Fibroblast of lung (primary cell): ENCODE results near the gene UBXN11. TPM values are rescaled to one million over a fixed set of nuclear protein-coding genes. Genes with fewer than 3 reads are reported as not detected.

Source experiments
- DNase-seq, 2 donors: peaks; one replicate each; pipeline versions ENCODE4 v3.0.0 to v3.0.0-alpha.2; 2010; ENCODE audit warnings: low read depth in 2 of 2
- H2AFZ ChIP-seq: 2 replicates; pipeline ENCODE4 v1.5.1; 2012; ENCODE audit warnings: low read length, control low read depth, inconsistent platforms
- H3K27ac ChIP-seq: 2 replicates; pipeline ENCODE4 v1.5.1; 2011; ENCODE audit warnings: low read length, control low read depth; ENCODE audit not compliant: insufficient read depth
- H3K27me3 ChIP-seq: 2 replicates; pipeline ENCODE4 v1.5.1; 2011; ENCODE audit warnings: mild to moderate bottlenecking, low read length; ENCODE audit not compliant: control insufficient read depth, insufficient read depth
- H3K36me3 ChIP-seq: 2 replicates; pipeline ENCODE4 v1.5.1; 2011; ENCODE audit warnings: low read length; ENCODE audit not compliant: control insufficient read depth, insufficient read depth
- H3K4me1 ChIP-seq: 2 replicates; pipeline ENCODE4 v1.5.1; 2011; ENCODE audit warnings: low read length; ENCODE audit not compliant: control insufficient read depth, insufficient read depth; ENCODE audit errors: extremely low read depth
- H3K4me2 ChIP-seq: 2 replicates; pipeline ENCODE4 v1.5.1; 2011; ENCODE audit warnings: low read length, control low read depth; ENCODE audit not compliant: insufficient read depth; ENCODE audit errors: extremely low read depth
- H3K4me3 ChIP-seq, 4 experiments: fragments of 200-600 bp in 1 of 4; sonication (generic) in 1 of 4; replicated peaks in 1 of 4; 2 replicates each; pipeline ENCODE4 v1.5.1; 2011 to 2016; ENCODE audit warnings: low read length in 4 of 4, low read depth in 3 of 4, mild to moderate bottlenecking in 3 of 4, control low read depth in 2 of 4, inconsistent platforms in 1 of 4, mixed read lengths in 1 of 4; ENCODE audit not compliant: insufficient read depth in 1 of 4; ENCODE audit errors: control extremely low read depth in 1 of 4
- H3K79me2 ChIP-seq: 2 replicates; pipeline ENCODE4 v1.5.1; 2012; ENCODE audit warnings: mild to moderate bottlenecking, low read length, inconsistent platforms; ENCODE audit not compliant: control insufficient read depth, insufficient read depth
- H3K9ac ChIP-seq: 2 replicates; pipeline ENCODE4 v1.5.1; 2011; ENCODE audit warnings: mild to moderate bottlenecking, low read length, control low read depth; ENCODE audit not compliant: insufficient read depth
- H3K9me3 ChIP-seq: 2 replicates; pipeline ENCODE4 v1.5.1; 2012; ENCODE audit warnings: low read depth, low read length; ENCODE audit not compliant: control insufficient read depth, insufficient read depth
- H4K20me1 ChIP-seq: 2 replicates; pipeline ENCODE4 v1.5.1; 2011; ENCODE audit warnings: low read length; ENCODE audit not compliant: control insufficient read depth, insufficient read depth; ENCODE audit errors: extremely low read depth
- EZH2 ChIP-seq: IDR thresholded peaks from 2 replicates; pipeline ENCODE4 v1.5.1; 2012; ENCODE audit warnings: low read length, control low read depth, mild to moderate bottlenecking; ENCODE audit errors: missing control alignments
- polyA plus RNA-seq, 2 donors: library from polyadenylated mRNA; depleted of rRNA in 1 of 2; stranded (reverse) in 1 of 2; unstranded in 1 of 2; fragments of >200 nt; gene quantifications; 2 replicates each; pipeline ENCODE4 v1.2.1, GENCODE V29; 2011 to 2012; ENCODE audit warnings: missing spikeins in 1 of 2
- total RNA-seq: library from RNA; depleted of rRNA; stranded (reverse); fragments of >200 nt; gene quantifications from 2 replicates; pipeline ENCODE4 v1.2.1, GENCODE V29; 2014
- TF ChIP-seq, protein P1 (sequence below), 2 donors: IDR thresholded peaks in 1 of 2; conservative IDR thresholded peaks in 1 of 2; 1 replicate in 1 of 2; 2 replicates in 1 of 2; pipeline ENCODE4 v1.5.1; 2011 to 2012; ENCODE audit warnings: low read length in 2 of 2, control low read depth in 1 of 2, inconsistent platforms in 1 of 2, low read depth in 1 of 2, mild to moderate bottlenecking in 1 of 2

Gene UBXN11
- total and polyA plus RNA-seq, 2 donors (not counting 1 experiment from before 2014, with no cell fraction given), result 3.5 to 7.1 TPM

DNA sequence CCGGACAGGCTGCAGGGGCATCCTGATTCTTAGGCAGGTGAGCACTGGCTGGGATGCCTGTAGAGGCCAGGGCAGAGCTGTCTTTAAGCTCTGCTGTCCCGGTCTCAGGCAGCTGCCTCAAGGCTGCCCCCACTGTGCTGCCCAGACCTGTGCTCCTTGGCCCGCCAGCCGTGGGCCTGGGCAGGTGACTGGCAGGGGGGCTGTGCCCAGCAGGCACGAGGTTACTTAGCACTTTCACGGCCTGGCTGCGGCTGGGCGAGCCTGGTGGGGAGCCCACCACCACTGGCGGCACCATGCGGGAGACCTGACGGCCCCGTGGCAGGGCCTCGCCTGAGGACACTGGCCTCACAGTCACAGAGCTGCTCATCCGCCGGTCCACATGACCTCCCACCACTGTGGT is 39.3 kb upstream of the UBXN11 start:
- H4K20me1 ChIP-seq, result no peaks in the 10 kb centered on the region
- no peak overlapping the region for H3K27ac ChIP-seq
- no peak overlapping the region for H3K9ac ChIP-seq
- no peak overlapping the region for H3K4me3 ChIP-seq
- H3K36me3 ChIP-seq, result no peaks in the 10 kb centered on the region
- no peak overlapping the region for H2AFZ ChIP-seq
- no peak for DNase-seq
- no peak overlapping the region for H3K4me2 ChIP-seq
- no peaks in the 10 kb centered on the region for H3K4me1 ChIP-seq
- H3K27me3 ChIP-seq, result peaks cover 6% of the 10 kb centered on the region
- no peaks in the 10 kb centered on the region for H3K79me2 ChIP-seq
- TF ChIP-seq EZH2, result no peak
- TF ChIP-seq, protein P1, sequence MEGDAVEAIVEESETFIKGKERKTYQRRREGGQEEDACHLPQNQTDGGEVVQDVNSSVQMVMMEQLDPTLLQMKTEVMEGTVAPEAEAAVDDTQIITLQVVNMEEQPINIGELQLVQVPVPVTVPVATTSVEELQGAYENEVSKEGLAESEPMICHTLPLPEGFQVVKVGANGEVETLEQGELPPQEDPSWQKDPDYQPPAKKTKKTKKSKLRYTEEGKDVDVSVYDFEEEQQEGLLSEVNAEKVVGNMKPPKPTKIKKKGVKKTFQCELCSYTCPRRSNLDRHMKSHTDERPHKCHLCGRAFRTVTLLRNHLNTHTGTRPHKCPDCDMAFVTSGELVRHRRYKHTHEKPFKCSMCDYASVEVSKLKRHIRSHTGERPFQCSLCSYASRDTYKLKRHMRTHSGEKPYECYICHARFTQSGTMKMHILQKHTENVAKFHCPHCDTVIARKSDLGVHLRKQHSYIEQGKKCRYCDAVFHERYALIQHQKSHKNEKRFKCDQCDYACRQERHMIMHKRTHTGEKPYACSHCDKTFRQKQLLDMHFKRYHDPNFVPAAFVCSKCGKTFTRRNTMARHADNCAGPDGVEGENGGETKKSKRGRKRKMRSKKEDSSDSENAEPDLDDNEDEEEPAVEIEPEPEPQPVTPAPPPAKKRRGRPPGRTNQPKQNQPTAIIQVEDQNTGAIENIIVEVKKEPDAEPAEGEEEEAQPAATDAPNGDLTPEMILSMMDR (conservative IDR thresholded peaks at IDR 0.05 in 1 of 2, IDR thresholded peaks at IDR 0.05 in 1 of 2; ENCODE audit: low read depth in 1 of 2, low read length in 2 of 2), result no peak
- no peaks in the 10 kb centered on the region for H3K9me3 ChIP-seq

DNA sequence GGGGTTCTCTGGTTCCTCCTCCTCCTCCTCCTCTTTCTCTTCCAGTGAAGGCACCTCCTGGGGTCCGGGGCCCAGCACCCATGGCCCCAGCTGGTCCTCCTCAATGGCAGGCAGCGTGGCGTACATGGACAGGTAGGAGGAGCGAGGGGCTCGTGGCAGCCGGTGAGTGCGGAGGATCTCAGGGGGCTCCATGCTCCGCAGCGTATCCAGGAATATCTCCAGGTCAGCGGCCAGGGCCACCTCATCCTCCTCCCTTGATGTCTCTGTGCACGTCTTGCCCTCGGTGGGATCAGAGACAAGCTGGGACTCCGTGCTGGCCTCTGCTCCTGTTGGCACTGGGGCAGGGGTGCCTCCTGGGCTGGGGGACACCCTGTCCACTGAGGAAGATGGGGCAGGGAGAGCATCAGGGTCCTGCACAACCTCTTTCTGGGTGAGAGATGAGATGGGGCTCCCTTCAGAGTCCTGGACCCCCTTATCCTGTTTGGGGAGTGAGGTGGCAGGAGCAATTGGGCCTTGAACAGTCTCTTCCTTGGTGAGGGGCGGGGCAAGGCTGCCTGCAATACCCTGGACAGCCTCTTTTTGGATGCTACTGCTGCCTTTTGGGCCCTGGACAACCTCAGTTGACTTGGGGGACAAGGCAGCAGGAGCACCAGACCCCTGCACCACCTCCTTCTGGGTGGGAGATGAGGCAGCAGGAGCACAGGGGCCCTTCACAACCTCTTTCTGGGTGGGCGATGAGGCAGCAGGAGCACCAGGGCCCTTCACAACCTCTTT is 37.9 kb upstream of the UBXN11 start:
- TF ChIP-seq, protein P1 (conservative IDR thresholded peaks at IDR 0.05 in 1 of 2, IDR thresholded peaks at IDR 0.05 in 1 of 2; ENCODE audit: low read depth in 1 of 2, low read length in 2 of 2), result no peak
- no peak for TF ChIP-seq EZH2
- no peaks in the 10 kb centered on the region for H3K36me3 ChIP-seq
- no peaks in the 10 kb centered on the region for H3K9me3 ChIP-seq
- H3K4me2 ChIP-seq, result no peak overlapping the region
- H2AFZ ChIP-seq, result no peak overlapping the region
- H3K4me3 ChIP-seq, result no peak overlapping the region
- no peak overlapping the region for H3K9ac ChIP-seq
- no peaks in the 10 kb centered on the region for H3K4me1 ChIP-seq
- H3K79me2 ChIP-seq, result no peaks in the 10 kb centered on the region
- H3K27ac ChIP-seq, result no peak overlapping the region
- no peak for DNase-seq
- no peaks in the 10 kb centered on the region for H4K20me1 ChIP-seq
- peaks cover 12% of the 10 kb centered on the region for H3K27me3 ChIP-seq

DNA sequence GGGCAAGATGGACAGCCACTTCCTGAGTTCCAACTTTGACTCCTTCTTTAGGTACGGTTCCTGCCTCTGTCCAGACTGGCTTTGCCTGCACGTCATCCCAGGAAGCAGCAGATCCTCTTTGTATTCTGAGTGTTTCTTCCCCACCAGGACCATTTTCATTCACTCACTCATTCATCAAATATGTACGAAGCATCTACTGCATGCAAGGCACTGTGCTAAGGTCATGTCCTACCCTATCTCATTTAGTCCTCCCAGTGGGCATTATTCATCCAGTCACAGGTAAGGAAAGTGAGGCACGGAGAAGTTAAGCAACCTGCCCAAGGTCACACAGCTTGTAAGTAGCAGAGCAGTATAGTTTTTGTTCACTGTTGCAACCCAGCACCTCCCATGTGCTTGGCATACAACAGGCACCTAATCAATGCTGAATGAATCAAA is 33.6 kb upstream of the UBXN11 start:
- H3K4me3 ChIP-seq, result no peak overlapping the region
- no peak for TF ChIP-seq EZH2
- TF ChIP-seq, protein P1 (conservative IDR thresholded peaks at IDR 0.05 in 1 of 2, IDR thresholded peaks at IDR 0.05 in 1 of 2; ENCODE audit: low read depth in 1 of 2, low read length in 2 of 2), result no peak
- H4K20me1 ChIP-seq, result no peaks in the 10 kb centered on the region
- H3K79me2 ChIP-seq, result no peaks in the 10 kb centered on the region
- H2AFZ ChIP-seq, result no peak overlapping the region
- no peak for DNase-seq
- peaks cover 16% of the 10 kb centered on the region for H3K27me3 ChIP-seq
- H3K9me3 ChIP-seq, result no peaks in the 10 kb centered on the region
- no peaks in the 10 kb centered on the region for H3K36me3 ChIP-seq
- H3K9ac ChIP-seq, result no peak overlapping the region
- no peaks in the 10 kb centered on the region for H3K4me1 ChIP-seq
- no peak overlapping the region for H3K27ac ChIP-seq
- no peak overlapping the region for H3K4me2 ChIP-seq
